Neuron (in vitro differentiated cells): Measurements from ENCODE around the gene IPO8.

ENCODE experiments used
- H2AFZ ChIP-seq: one replicate; pipeline ENCODE4 v1.6.1; 2013; ENCODE audit warnings: low read depth, mild to moderate bottlenecking, inconsistent platforms, low read length, moderate library complexity
- H3K27me3 ChIP-seq: one replicate; pipeline ENCODE4 v1.6.1; 2013; ENCODE audit warnings: low read length; ENCODE audit not compliant: insufficient read depth
- H3K36me3 ChIP-seq: one replicate; pipeline ENCODE4 v1.6.1; 2013; ENCODE audit warnings: low read length; ENCODE audit not compliant: insufficient read depth
- H3K4me1 ChIP-seq: one replicate; pipeline ENCODE4 v1.6.1; 2013; ENCODE audit warnings: low read length; ENCODE audit not compliant: insufficient read depth
- H3K4me3 ChIP-seq: 2 replicates; pipeline ENCODE4 v1.5.1; 2013; ENCODE audit warnings: mild to moderate bottlenecking, low read length, moderate library complexity
- H3K9me3 ChIP-seq: one replicate; pipeline ENCODE4 v1.6.1; 2013; ENCODE audit warnings: low read length

The IPO8 gene

GRCh38 chr12:30700216-30700900 lies 4.7 kb upstream of the IPO8 start:
- Histone ChIP-seq H3K4me3 (no peak overlapping the region), H3K9me3 (no peaks in the 10 kb centered on the region), H3K27me3 (no peaks in the 10 kb centered on the region)

GRCh38 chr12:30698346-30698745 lies 2.7 kb upstream of the IPO8 start:
- H2AFZ ChIP-seq = no peak overlapping the region
- no peaks in the 10 kb centered on the region for H3K9me3 ChIP-seq
- no peak overlapping the region for H3K4me3 ChIP-seq
- peaks cover 11% of the 10 kb centered on the region for H3K4me1 ChIP-seq
- H3K36me3 ChIP-seq = no peaks in the 10 kb centered on the region
- H3K27me3 ChIP-seq = no peaks in the 10 kb centered on the region

More at GRCh38 chr12:30700216-30700900, 4.7 kb upstream of the IPO8 start:
- Histone ChIP-seq H2AFZ (no peak overlapping the region), H3K4me1 (no peaks in the 10 kb centered on the region), H3K36me3 (no peaks in the 10 kb centered on the region)

- no peaks in the 10 kb centered on the region for H3K27me3 ChIP-seq
- no peaks in the 10 kb centered on the region for H3K36me3 ChIP-seq
- no peak overlapping the region for H2AFZ ChIP-seq
- peaks cover 11% of the 10 kb centered on the region for H3K4me1 ChIP-seq
- no peaks in the 10 kb centered on the region for H3K9me3 ChIP-seq
- H3K4me3 ChIP-seq = no peak overlapping the region
These were observed 1.3 kb upstream of the IPO8 start for GRCh38 chr12:30696943-30697342.

- Histone ChIP-seq H3K36me3 (no peaks in the 10 kb centered on the region), H3K4me3 (peak overlapping the region; percentile 98)
These were observed 817 bp upstream of the IPO8 start for GRCh38 chr12:30696486-30696885.

GRCh38 chr12:30696103-30696408 lies 387 bp upstream of the IPO8 start:
- H3K36me3 ChIP-seq = no peaks in the 10 kb centered on the region
- H3K4me1 ChIP-seq = peaks cover 11% of the 10 kb centered on the region
- H2AFZ ChIP-seq = peak overlapping the region; percentile 78
- peak overlapping the region; percentile 98 for H3K4me3 ChIP-seq
- H3K27me3 ChIP-seq = no peaks in the 10 kb centered on the region
- H3K9me3 ChIP-seq = no peaks in the 10 kb centered on the region

More at GRCh38 chr12:30696486-30696885, 817 bp upstream of the IPO8 start:
- H3K27me3 ChIP-seq = no peaks in the 10 kb centered on the region
- H3K9me3 ChIP-seq = no peaks in the 10 kb centered on the region
- H2AFZ ChIP-seq = peak overlapping the region; percentile 78
- H3K4me1 ChIP-seq = peaks cover 11% of the 10 kb centered on the region

- Histone ChIP-seq H2AFZ (peak overlapping the region; percentile 78), H3K36me3 (peaks cover 3% of the 10 kb centered on the region), H3K4me3 (peak overlapping the region; percentile 98), H3K9me3 (no peaks in the 10 kb centered on the region), H3K27me3 (no peaks in the 10 kb centered on the region), H3K4me1 (peaks cover 11% of the 10 kb centered on the region)
These were observed 1.1 kb downstream of the IPO8 start for GRCh38 chr12:30694412-30695198.

- H3K9me3 ChIP-seq = no peaks in the 10 kb centered on the region
- no peak overlapping the region for H2AFZ ChIP-seq
- H3K4me1 ChIP-seq = peaks cover 11% of the 10 kb centered on the region
- no peak overlapping the region for H3K4me3 ChIP-seq
- peaks cover 3% of the 10 kb centered on the region for H3K36me3 ChIP-seq
- H3K27me3 ChIP-seq = no peaks in the 10 kb centered on the region
These were observed 3.2 kb downstream of the IPO8 start for GRCh38 chr12:30692470-30692869.

- Histone ChIP-seq H3K4me1 (peaks cover 11% of the 10 kb centered on the region), H3K36me3 (peaks cover 3% of the 10 kb centered on the region), H2AFZ (no peak overlapping the region), H3K4me3 (no peak overlapping the region), H3K27me3 (no peaks in the 10 kb centered on the region), H3K9me3 (no peaks in the 10 kb centered on the region)
These were observed 4.4 kb downstream of the IPO8 start for GRCh38 chr12:30691122-30691879.

- Histone ChIP-seq H2AFZ (no peak overlapping the region), H3K36me3 (peaks cover 10% of the 10 kb centered on the region), H3K4me1 (no peaks in the 10 kb centered on the region), H3K9me3 (no peaks in the 10 kb centered on the region), H3K27me3 (no peaks in the 10 kb centered on the region), H3K4me3 (no peak overlapping the region)
These were observed 8.2 kb downstream of the IPO8 start for GRCh38 chr12:30687265-30687986.

- peaks cover 26% of the 10 kb centered on the region for H3K36me3 ChIP-seq
These were observed 16.4 kb downstream of the IPO8 start for GRCh38 chr12:30679241-30679640.

GRCh38 chr12:30678221-30678620 lies 17.4 kb downstream of the IPO8 start:
- no peak overlapping the region for H2AFZ ChIP-seq
- peaks cover 26% of the 10 kb centered on the region for H3K36me3 ChIP-seq
- H3K27me3 ChIP-seq = no peaks in the 10 kb centered on the region
- no peaks in the 10 kb centered on the region for H3K4me1 ChIP-seq
- no peak overlapping the region for H3K4me3 ChIP-seq
- no peaks in the 10 kb centered on the region for H3K9me3 ChIP-seq

More at GRCh38 chr12:30679241-30679640, 16.4 kb downstream of the IPO8 start:
- no peaks in the 10 kb centered on the region for H3K27me3 ChIP-seq
- H3K4me1 ChIP-seq = no peaks in the 10 kb centered on the region
- H2AFZ ChIP-seq = no peak overlapping the region
- H3K9me3 ChIP-seq = no peaks in the 10 kb centered on the region
- no peak overlapping the region for H3K4me3 ChIP-seq

GRCh38 chr12:30661210-30661609 lies 34.5 kb downstream of the IPO8 start:
- no peaks in the 10 kb centered on the region for H3K4me1 ChIP-seq

More at GRCh38 chr12:30661210-30661609, 34.5 kb downstream of the IPO8 start:
- Histone ChIP-seq H3K36me3 (peaks cover 43% of the 10 kb centered on the region), H3K27me3 (no peaks in the 10 kb centered on the region), H3K4me3 (no peak overlapping the region), H3K9me3 (no peaks in the 10 kb centered on the region), H2AFZ (no peak overlapping the region)
